HG03108 (cell line): ENCODE data around the gene E2F2.

ENCODE experiments used
- ATAC-seq: cut with Tn5 transposase; IDR thresholded peaks from one replicate; pipeline ENCODE4 v1.9.1; 2021; ENCODE audit warnings: moderate library complexity; ENCODE audit not compliant: unreplicated experiment

Gene E2F2

GRCh38 chr1:23563003-23563402, 32.0 kb upstream of the E2F2 start:
- no peak for ATAC-seq

GRCh38 chr1:23562137-23562876, 31.3 kb upstream of the E2F2 start:
- no peak for ATAC-seq

GRCh38 chr1:23561813-23562100, 30.7 kb upstream of the E2F2 start:
- no peak for ATAC-seq

- ATAC-seq, result no peak
Measured at GRCh38 chr1:23561076-23561812, 30.2 kb upstream of the E2F2 start.

GRCh38 chr1:23559985-23560741, 29.1 kb upstream of the E2F2 start:
- no peak for ATAC-seq

GRCh38 chr1:23559136-23559984, 28.3 kb upstream of the E2F2 start, which contains the start of gene ID3:
ID3 (minus strand) TSS chr1:23559501; CDS start chr1:23559426, 75 bp downstream.
- peak; percentile 58 for ATAC-seq

- ATAC-seq, result no peak
Measured at GRCh38 chr1:23558872-23559135, 27.8 kb upstream of the E2F2 start.

- no peak for ATAC-seq
Measured at GRCh38 chr1:23558140-23558871, 27.3 kb upstream of the E2F2 start.

- no peak for ATAC-seq
Measured at GRCh38 chr1:23557471-23558124, 26.6 kb upstream of the E2F2 start.

- ATAC-seq, result no peak
Measured at GRCh38 chr1:23556635-23557470, 25.8 kb upstream of the E2F2 start.

GRCh38 chr1:23555986-23556634, 25.1 kb upstream of the E2F2 start:
- ATAC-seq, result no peak

- no peak for ATAC-seq
Measured at GRCh38 chr1:23555270-23555985, 24.4 kb upstream of the E2F2 start.

- peak; percentile 39 for ATAC-seq
Measured at GRCh38 chr1:23554481-23555269, 23.6 kb upstream of the E2F2 start.

GRCh38 chr1:23554127-23554480, 23.1 kb upstream of the E2F2 start:
- no peak for ATAC-seq

GRCh38 chr1:23553231-23554126, 22.4 kb upstream of the E2F2 start:
- no peak for ATAC-seq

GRCh38 chr1:23551849-23552248, 20.8 kb upstream of the E2F2 start:
- ATAC-seq, result no peak
